HG02970 (cell line): Measurements from ENCODE around the gene AP1AR.
A peak's percentile ranks its signal among the peaks of the same experiment; 100 is the strongest.
"Not testable (repeated sequence)": the region's sequence is repeated elsewhere in the genome, so short reads cannot be mapped to it uniquely, and the experiment has no call there.

ENCODE experiments used
- ATAC-seq: cut with Tn5 transposase; IDR thresholded peaks from one replicate; pipeline ENCODE4 v1.9.1; 2021; ENCODE audit warnings: mild to moderate bottlenecking, moderate library complexity, moderate number of reproducible peaks; ENCODE audit not compliant: unreplicated experiment, low FRiP score

The AP1AR gene

GRCh38 chr4:112277705-112278448, 46.3 kb downstream of the AP1AR start:
- ATAC-seq, result no peak

GRCh38 chr4:112279025-112279881, 47.7 kb downstream of the AP1AR start:
- peak; percentile 42 for ATAC-seq

GRCh38 chr4:112279882-112280315, 48.3 kb downstream of the AP1AR start:
- no peak for ATAC-seq

- ATAC-seq, result no peak
These were observed 48.9 kb downstream of the AP1AR start for GRCh38 chr4:112280386-112281056.

GRCh38 chr4:112281895-112282398, 50.4 kb downstream of the AP1AR start:
- not testable (repeated sequence) for ATAC-seq

GRCh38 chr4:112282860-112283667, 51.5 kb downstream of the AP1AR start:
- no peak for ATAC-seq

- ATAC-seq, result no peak
These were observed 52.6 kb downstream of the AP1AR start for GRCh38 chr4:112284166-112284565.

GRCh38 chr4:112284662-112285411, 53.2 kb downstream of the AP1AR start:
- ATAC-seq, result no peak

GRCh38 chr4:112287258-112287989, 55.8 kb downstream of the AP1AR start:
- ATAC-seq, result no peak

- ATAC-seq, result no peak
These were observed 56.9 kb downstream of the AP1AR start for GRCh38 chr4:112288455-112288854.

- ATAC-seq, result no peak
These were observed 58.0 kb downstream of the AP1AR start for GRCh38 chr4:112289407-112290253.

GRCh38 chr4:112290341-112290740, 58.8 kb downstream of the AP1AR start:
- no peak for ATAC-seq

- ATAC-seq, result no peak
These were observed 65.6 kb downstream of the AP1AR start, which contains the start of gene ALPK1 for GRCh38 chr4:112296949-112297880. Gene ALPK1 (plus strand): TSS chr4:112297369.

GRCh38 chr4:112299721-112300120, 68.1 kb downstream of the AP1AR start:
- ATAC-seq, result no peak

- no peak for ATAC-seq
These were observed 71.0 kb downstream of the AP1AR start for GRCh38 chr4:112302320-112303274.
